Ectodermal cell (in vitro differentiated cells): ENCODE data around the gene STON1.
A peak's percentile ranks its signal among the peaks of the same experiment; 100 is the strongest.

ENCODE experiments used
- H3K27ac ChIP-seq: 2 replicates; pipeline ENCODE4 v1.7.0; 2013; ENCODE audit warnings: mild to moderate bottlenecking, low read depth, low read length; ENCODE audit not compliant: insufficient read depth, poor library complexity, severe bottlenecking
- H3K27me3 ChIP-seq: 2 replicates; pipeline ENCODE4 v1.7.0; 2013; ENCODE audit warnings: mild to moderate bottlenecking, low read length; ENCODE audit not compliant: insufficient read depth, control insufficient read depth, poor library complexity, severe bottlenecking
- H3K36me3 ChIP-seq: one replicate; pipeline ENCODE4 v1.7.0; 2013; ENCODE audit warnings: low read length; ENCODE audit not compliant: control insufficient read depth, insufficient read depth
- H3K4me1 ChIP-seq: one replicate; pipeline ENCODE4 v1.7.0; 2013; ENCODE audit warnings: low read length; ENCODE audit not compliant: control insufficient read depth, insufficient read depth
- H3K4me3 ChIP-seq: 2 replicates; pipeline ENCODE4 v1.7.0; 2013; ENCODE audit warnings: low read depth, low read length, control low read depth; ENCODE audit not compliant: insufficient read depth
- H3K9me3 ChIP-seq: 2 replicates; pipeline ENCODE4 v1.7.0; 2013; ENCODE audit warnings: mild to moderate bottlenecking, low read length, moderate library complexity; ENCODE audit not compliant: control insufficient read depth
- WGBS, 2 experiments: methylation state at CpG; one replicate each; pipeline ENCODE4 v1.1.7; 2013; ENCODE audit warnings: missing lambda C conversion rate in 2 of 2; 5-methylcytosine and 5-hydroxymethylcytosine counted together

The STON1 gene

GRCh38 chr2:48527226-48527885, 2.6 kb upstream of the STON1 start:
- H3K27me3 ChIP-seq, result no peaks in the 10 kb centered on the region
- H3K36me3 ChIP-seq, result no peaks in the 10 kb centered on the region
- WGBS, 2 experiments, result 66 to 72% methylated on average over 2 of the region's 2 CpGs
- peaks cover 3% of the 10 kb centered on the region for H3K4me1 ChIP-seq
- no peak overlapping the region for H3K4me3 ChIP-seq
- peak overlapping the region; percentile 2 for H3K27ac ChIP-seq
- H3K9me3 ChIP-seq, result no peaks in the 10 kb centered on the region

- H3K27ac ChIP-seq, result no peak overlapping the region
- WGBS, 2 experiments, result 81 to 86% methylated on average over 5 of the region's 5 CpGs
- H3K9me3 ChIP-seq, result no peaks in the 10 kb centered on the region
Measured at GRCh38 chr2:48528431-48528830, 1.5 kb upstream of the STON1 start.

GRCh38 chr2:48529194-48529593, 760 bp upstream of the STON1 start:
- H3K9me3 ChIP-seq, result no peaks in the 10 kb centered on the region
- H3K27ac ChIP-seq, result no peak overlapping the region
- H3K27me3 ChIP-seq, result no peaks in the 10 kb centered on the region
- no peak overlapping the region for H3K4me3 ChIP-seq
- WGBS, 2 experiments, result 18 to 24% methylated on average over 7 of the region's 7 CpGs
- H3K36me3 ChIP-seq, result no peaks in the 10 kb centered on the region
- peaks cover 3% of the 10 kb centered on the region for H3K4me1 ChIP-seq

More at GRCh38 chr2:48528431-48528830, 1.5 kb upstream of the STON1 start:
- Histone ChIP-seq H3K4me3 (no peak overlapping the region), H3K27me3 (no peaks in the 10 kb centered on the region), H3K4me1 (peaks cover 3% of the 10 kb centered on the region), H3K36me3 (no peaks in the 10 kb centered on the region)

- WGBS, 2 experiments, result 2 to 4% methylated on average over 14 to 15 of the region's 15 CpGs
- Histone ChIP-seq H3K27me3 (no peaks in the 10 kb centered on the region), H3K4me3 (peak overlapping the region; percentile 85), H3K4me1 (peaks cover 3% of the 10 kb centered on the region), H3K27ac (no peak overlapping the region), H3K36me3 (no peaks in the 10 kb centered on the region), H3K9me3 (no peaks in the 10 kb centered on the region)
Measured at GRCh38 chr2:48529676-48530032, 300 bp upstream of the STON1 start.

GRCh38 chr2:48531141-48531648, 1.2 kb downstream of the STON1 start:
- Histone ChIP-seq H3K4me1 (peaks cover 3% of the 10 kb centered on the region), H3K4me3 (peak overlapping the region; percentile 85), H3K36me3 (no peaks in the 10 kb centered on the region), H3K9me3 (no peaks in the 10 kb centered on the region), H3K27ac (peak overlapping the region; percentile 17), H3K27me3 (no peaks in the 10 kb centered on the region)
- 5 to 11% methylated on average over 5 to 6 of the region's 6 CpGs for WGBS, 2 experiments

- 85 to 96% methylated on average over 6 of the region's 7 CpGs for WGBS, 2 experiments
- no peak overlapping the region for H3K4me3 ChIP-seq
Measured at GRCh38 chr2:48532174-48532573, 2.2 kb downstream of the STON1 start.

GRCh38 chr2:48532824-48533223, 2.9 kb downstream of the STON1 start:
- H3K4me1 ChIP-seq, result peaks cover 3% of the 10 kb centered on the region
- no peaks in the 10 kb centered on the region for H3K36me3 ChIP-seq
- H3K27me3 ChIP-seq, result no peaks in the 10 kb centered on the region
- H3K4me3 ChIP-seq, result no peak overlapping the region
- WGBS, 2 experiments, result 94 to 96% methylated on average over 5 of the region's 5 CpGs
- no peaks in the 10 kb centered on the region for H3K9me3 ChIP-seq
- no peak overlapping the region for H3K27ac ChIP-seq

More at GRCh38 chr2:48532174-48532573, 2.2 kb downstream of the STON1 start:
- peaks cover 3% of the 10 kb centered on the region for H3K4me1 ChIP-seq
- no peaks in the 10 kb centered on the region for H3K27me3 ChIP-seq
- H3K36me3 ChIP-seq, result no peaks in the 10 kb centered on the region
- H3K27ac ChIP-seq, result no peak overlapping the region
- H3K9me3 ChIP-seq, result no peaks in the 10 kb centered on the region

GRCh38 chr2:48534781-48535180, 4.8 kb downstream of the STON1 start:
- Histone ChIP-seq H3K4me1 (no peaks in the 10 kb centered on the region), H3K27ac (no peak overlapping the region), H3K27me3 (no peaks in the 10 kb centered on the region), H3K9me3 (no peaks in the 10 kb centered on the region), H3K36me3 (no peaks in the 10 kb centered on the region), H3K4me3 (no peak overlapping the region)
- 86 to 91% methylated on average over 5 of the region's 5 CpGs for WGBS, 2 experiments

GRCh38 chr2:48540237-48540935, 10.4 kb downstream of the STON1 start:
- H3K36me3 ChIP-seq, result no peaks in the 10 kb centered on the region
- 88 to 90% methylated on average over 7 of the region's 7 CpGs for WGBS, 2 experiments
- no peaks in the 10 kb centered on the region for H3K4me1 ChIP-seq
- no peak overlapping the region for H3K27ac ChIP-seq
- no peaks in the 10 kb centered on the region for H3K27me3 ChIP-seq
- H3K9me3 ChIP-seq, result no peaks in the 10 kb centered on the region
- H3K4me3 ChIP-seq, result no peak overlapping the region

- Histone ChIP-seq H3K27me3 (no peaks in the 10 kb centered on the region), H3K4me3 (no peak overlapping the region), H3K9me3 (no peaks in the 10 kb centered on the region), H3K27ac (no peak overlapping the region), H3K4me1 (no peaks in the 10 kb centered on the region), H3K36me3 (no peaks in the 10 kb centered on the region)
- 94 to 95% methylated on average over 6 to 7 of the region's 7 CpGs for WGBS, 2 experiments
Measured at GRCh38 chr2:48541666-48542389, 11.9 kb downstream of the STON1 start.
